T-cell (primary cell): ENCODE data around the gene UBAC2. TPM values are rescaled to one million over a fixed set of nuclear protein-coding genes. Genes with fewer than 3 reads are reported as not detected.

ENCODE experiments used
- ATAC-seq, 4 experiments: fragments of 200-7000 bp in 3 of 4; fragments of 150-1000 bp in 1 of 4; cut with Tn5 transposase; replicated peaks in 1 of 4; 1 replicate in 3 of 4; 2 replicates in 1 of 4; pipeline ENCODE4 v1.10.0; 2021; ENCODE audit warnings: moderate library complexity in 3 of 4, mild to moderate bottlenecking in 2 of 4, moderate number of reproducible peaks in 1 of 4
- CTCF ChIA-PET, 2 donors: fragments of 300-600 bp; sonication (Branson Sonifier 250); formaldehyde crosslinking; loops; one replicate each; lab custom pipeline; 2022; ENCODE audit warnings: antibody characterized with exemption in 2 of 2; lab: Charles Lee
- POLR2A ChIA-PET, 2 donors: fragments of 300-600 bp; sonication (Branson Sonifier 250); formaldehyde crosslinking; loops; one replicate each; lab custom pipeline; 2022; ENCODE audit warnings: antibody characterized with exemption in 2 of 2; lab: Charles Lee
- DNase-seq, 35 experiments: peaks; one replicate each; pipeline versions ENCODE4 v3.0.0 to v3.0.0-alpha.2; 2013 to 2023
- H3K27ac ChIP-seq: one replicate; pipeline ENCODE4 v1.5.1; 2013; ENCODE audit warnings: low read length
- H3K27me3 ChIP-seq, 2 experiments: replicated peaks in 1 of 2; 1 replicate in 1 of 2; 2 replicates in 1 of 2; pipeline versions ENCODE4 v1.6.1 to v1.7.0; 2013; ENCODE audit warnings: low read length in 1 of 2, mixed read lengths in 1 of 2; ENCODE audit not compliant: control insufficient read depth in 2 of 2, insufficient read depth in 2 of 2; ENCODE audit errors: extremely low read depth in 1 of 2
- H3K36me3 ChIP-seq, 2 donors: 1 replicate in 1 of 2; 2 replicates in 1 of 2; pipeline versions ENCODE4 v1.6.1 to v1.7.0; 2013; ENCODE audit warnings: low read length in 1 of 2; ENCODE audit not compliant: control insufficient read depth in 2 of 2, insufficient read depth in 1 of 2; ENCODE audit errors: extremely low read depth in 1 of 2
- H3K4me1 ChIP-seq, 2 experiments: 1 replicate in 1 of 2; 2 replicates in 1 of 2; pipeline versions ENCODE4 v1.6.1 to v1.7.0; 2013; ENCODE audit warnings: low read length in 2 of 2, mixed read lengths in 1 of 2; ENCODE audit not compliant: insufficient read depth in 2 of 2, control insufficient read depth in 1 of 2; ENCODE audit errors: extremely low read depth in 1 of 2
- H3K4me3 ChIP-seq, 2 donors: 1 replicate in 1 of 2; 2 replicates in 1 of 2; pipeline versions ENCODE4 v1.5.1 to v1.7.0; 2013; ENCODE audit warnings: mild to moderate bottlenecking in 2 of 2, low read length in 1 of 2, moderate library complexity in 1 of 2; ENCODE audit not compliant: control insufficient read depth in 1 of 2; ENCODE audit errors: extremely low read depth in 1 of 2
- H3K9me3 ChIP-seq: 2 replicates; pipeline ENCODE4 v1.7.0; 2013
- H3K27ac Mint-ChIP-seq, 2 donors: one replicate each; pipeline ENCODE4 v1.8.0; 2020 to 2021; ENCODE audit warnings: mild to moderate bottlenecking in 2 of 2, mixed read lengths in 2 of 2
- H3K27me3 Mint-ChIP-seq, 2 donors: one replicate each; pipeline ENCODE4 v1.8.0; 2021 to 2022; ENCODE audit warnings: mixed read lengths in 2 of 2
- H3K36me3 Mint-ChIP-seq: one replicate; pipeline ENCODE4 v1.8.0; 2021; ENCODE audit warnings: mixed read lengths
- H3K4me1 Mint-ChIP-seq, 3 donors: one replicate each; pipeline ENCODE4 v1.8.0; 2020 to 2022; ENCODE audit warnings: mixed read lengths in 3 of 3, mild to moderate bottlenecking in 1 of 3
- H3K4me3 Mint-ChIP-seq, 3 donors: one replicate each; pipeline ENCODE4 v1.8.0; 2020 to 2022; ENCODE audit warnings: mild to moderate bottlenecking in 3 of 3, mixed read lengths in 3 of 3, moderate library complexity in 3 of 3
- H3K9me3 Mint-ChIP-seq, 3 donors: one replicate each; pipeline ENCODE4 v1.8.0; 2020 to 2022; ENCODE audit warnings: mixed read lengths in 3 of 3
- WGBS: methylation state at CpG from one replicate; pipeline ENCODE4 v1.1.5; 2013; ENCODE audit warnings: missing lambda C conversion rate; ENCODE audit not compliant: insufficient coverage; 5-methylcytosine and 5-hydroxymethylcytosine counted together
- total RNA-seq, 35 experiments: library from RNA in 6 of 35; stranded (reverse) in 6 of 35; fragments of 120-200 nt in 1 of 35; gene quantifications; one replicate each; pipeline versions ENCODE4 v1.2.1 to v1.2.4 and lab custom pipeline; 2013 to 2026

Gene UBAC2
- total RNA-seq, 5 donors from 2014 or later (not counting 1 experiment from before 2014, with no cell fraction given) = 83.3 to 99.3 (median 84.9) TPM

DNA sequence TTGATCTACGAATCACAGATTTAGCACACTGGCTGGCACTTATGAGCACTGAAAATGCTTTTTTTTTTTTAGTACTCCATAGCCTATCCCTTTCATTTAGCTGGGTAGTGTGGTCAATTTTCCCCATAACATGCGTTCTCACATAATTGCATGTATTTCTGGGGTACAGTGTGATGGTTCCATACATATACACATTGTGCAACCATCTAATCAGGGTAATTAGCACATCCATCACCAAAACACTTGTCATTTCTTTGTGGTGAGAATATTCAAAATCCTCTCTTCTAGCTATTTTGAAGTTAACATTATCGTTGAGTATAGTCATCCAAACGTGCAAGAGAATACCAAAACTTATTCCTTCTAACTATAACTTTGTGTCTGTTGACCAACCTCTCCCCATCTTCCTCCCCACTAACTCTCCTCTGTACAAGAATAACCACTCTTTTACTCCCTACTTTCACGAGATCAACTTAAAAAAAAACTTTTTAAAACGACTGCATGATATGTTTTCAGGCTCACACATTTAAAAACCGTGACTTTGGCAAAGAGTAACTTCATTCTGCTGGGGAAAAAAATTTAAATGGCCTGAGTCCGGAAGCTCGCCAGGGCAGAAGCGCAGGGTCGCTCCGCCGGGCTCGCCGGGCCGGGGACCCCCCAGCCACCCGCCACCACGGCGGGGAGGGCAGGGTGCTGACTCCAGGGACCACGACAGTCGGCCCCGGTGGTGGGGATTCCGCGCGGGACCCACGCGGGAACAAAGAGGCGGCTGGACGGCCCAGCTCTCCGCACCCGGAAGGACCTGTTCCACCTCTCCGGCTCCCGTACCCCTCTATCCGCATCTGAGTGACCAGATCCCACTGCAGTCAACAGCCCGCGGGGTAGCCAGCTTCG lies 868 bp upstream of the UBAC2 start:
- ATAC-seq (no peak), DNase-seq (no peak)
- POLR2A ChIA-PET = interaction anchor here (0.6 to 5.3 kb wide), 13 partner anchors 17 to 687 kb away, joined by 3 to 41 read pairs (median 3); partner anchors contain the start of genes GPR18 (in 2 of the 2) and GPR183 (in 1 of the 2)
- CTCF ChIA-PET = interaction anchor here (0.6 to 7.2 kb wide), 18 partner anchors 8 to 1907 kb away, joined by 3 to 128 read pairs (median 4); partner anchors contain the start of gene GPR18 (in 1 of the 2)
- peaks cover 3% of the 10 kb centered on the region for H3K36me3 Mint-ChIP-seq
- no peaks in the 10 kb centered on the region for H3K27me3 Mint-ChIP-seq
- Histone ChIP-seq H3K4me1 (peaks cover 28 to 42% of the 10 kb centered on the region in 2 experiments), H3K9me3 (no peaks in the 10 kb centered on the region), H3K36me3 (peaks cover 0 to 3% of the 10 kb centered on the region in 2 donors), H3K27ac (peak overlapping the region; percentile 99), H3K27me3 (no peaks in the 10 kb centered on the region), H3K4me3 (peak overlapping the region; percentile 93 to 97)
- peak overlapping the region; percentile 85 to 99 (median 99) for H3K4me3 Mint-ChIP-seq
- peaks cover 54 to 60% (median 59%) of the 10 kb centered on the region in 3 donors for H3K4me1 Mint-ChIP-seq
- under 1% methylated on average over 31 of the region's 37 CpGs for WGBS
- H3K9me3 Mint-ChIP-seq = no peaks in the 10 kb centered on the region
- H3K27ac Mint-ChIP-seq = peak overlapping the region; percentile 94 to 98

DNA sequence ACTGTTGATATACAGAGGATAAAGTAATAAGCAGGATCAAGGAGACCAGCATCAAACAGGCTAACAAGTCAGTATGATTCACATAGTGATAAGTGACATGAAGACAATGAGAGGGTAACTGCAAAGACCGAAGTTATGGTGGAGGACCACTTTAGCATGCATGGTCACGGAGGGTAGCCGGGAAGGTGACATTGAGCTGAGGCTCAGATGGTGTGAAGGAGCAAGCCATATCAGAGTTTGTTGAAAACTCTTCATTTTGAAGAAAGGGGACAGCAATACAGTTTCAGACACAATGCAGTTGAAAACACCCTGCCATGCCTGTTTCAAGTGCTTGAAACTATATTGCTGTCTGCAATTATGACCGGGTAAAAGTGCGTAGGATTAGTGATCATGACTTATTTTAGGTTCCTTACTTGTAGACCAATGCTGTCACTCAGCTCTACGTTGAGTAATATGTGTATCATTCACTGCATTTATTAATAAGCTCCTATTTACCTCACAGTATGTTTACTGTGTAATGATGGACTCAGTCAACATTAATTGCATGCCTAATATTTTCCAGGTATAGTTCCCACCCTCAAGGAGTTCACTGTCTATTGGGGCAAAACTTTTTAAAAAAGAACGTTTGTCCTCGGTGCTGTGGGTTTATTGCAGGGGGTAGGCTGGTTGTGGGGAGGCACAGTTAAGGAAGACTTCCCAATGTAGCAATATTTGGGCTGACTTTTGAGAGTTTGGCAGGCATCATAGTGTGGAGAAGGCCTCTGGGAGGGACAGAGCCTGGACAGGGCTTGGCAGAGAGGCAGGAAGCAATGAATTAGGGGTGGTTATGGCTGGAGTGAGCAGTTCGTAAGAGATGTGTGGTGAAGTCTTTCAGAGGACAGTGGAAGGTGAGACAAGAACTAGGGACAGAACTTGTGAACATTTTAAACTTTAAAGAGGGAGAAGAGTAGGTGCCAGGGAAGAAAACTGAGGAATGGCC lies 3.2 kb downstream of the UBAC2 start:
- H3K9me3 ChIP-seq = no peaks in the 10 kb centered on the region
- peaks cover 45 to 64% of the 10 kb centered on the region in 2 experiments for H3K4me1 ChIP-seq
- no peaks in the 10 kb centered on the region for H3K27me3 Mint-ChIP-seq
- H3K4me1 Mint-ChIP-seq = peaks cover 78 to 84% (median 80%) of the 10 kb centered on the region in 3 donors
- ChIA-PET CTCF (interaction anchor here (0.5 to 5.5 kb wide), 16 partner anchors 13 to 184 kb away, joined by 3 to 29 read pairs (median 4); partner anchors contain the start of gene GPR18 (in 2 of the 2)), POLR2A (interaction anchor here (0.8 to 5.3 kb wide), 6 partner anchors 11 to 111 kb away, joined by 3 to 41 read pairs (median 6); partner anchors contain the start of gene GPR18 (in 1 of the 2))
- H3K9me3 Mint-ChIP-seq = no peaks in the 10 kb centered on the region
- no peaks in the 10 kb centered on the region for H3K27me3 ChIP-seq
- WGBS = 24% methylated on average over 6 of the region's 9 CpGs
- no peak for ATAC-seq
- H3K4me3 ChIP-seq = peak overlapping the region; percentile 38 to 67
- peak overlapping the region; percentile 91 to 95 for H3K27ac Mint-ChIP-seq
- peak overlapping the region; percentile 64 for H3K27ac ChIP-seq
- peak overlapping the region; percentile 75 to 85 (median 78) for H3K4me3 Mint-ChIP-seq
- peaks cover 0 to 24% of the 10 kb centered on the region in 2 donors for H3K36me3 ChIP-seq
- peaks cover 29% of the 10 kb centered on the region for H3K36me3 Mint-ChIP-seq
- DNase-seq = no peak

DNA sequence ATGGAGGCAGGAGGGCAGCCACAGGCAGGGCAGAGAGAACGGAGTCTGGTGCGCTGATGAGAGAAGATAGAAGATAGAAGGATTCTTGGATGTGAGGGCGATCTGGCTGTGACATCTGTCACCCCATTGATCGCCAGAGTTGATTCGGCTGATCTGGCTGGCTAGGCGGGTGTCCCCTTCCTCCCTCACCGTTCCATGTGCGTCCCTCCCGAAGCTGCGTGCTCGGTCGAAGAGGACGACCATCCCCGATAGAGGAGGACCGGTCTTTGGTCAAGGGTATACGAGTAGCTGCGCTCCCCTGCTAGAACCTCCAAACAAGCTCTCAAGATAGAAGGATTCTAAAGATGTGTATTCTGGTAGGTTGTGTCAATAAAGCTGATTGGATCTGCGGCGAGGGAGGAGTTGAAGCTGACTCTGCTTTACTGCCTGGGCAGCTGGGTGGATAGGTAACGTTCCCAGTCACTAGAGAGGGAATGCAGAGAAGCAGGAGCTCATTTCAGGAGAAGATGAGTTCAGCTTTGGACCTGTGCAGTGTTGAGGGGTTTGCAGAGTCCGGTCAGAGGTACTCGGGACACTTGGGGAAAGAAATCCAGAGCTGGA lies 5.1 kb downstream of the UBAC2 start:
- CTCF ChIA-PET = interaction anchor here (0.5 to 2.5 kb wide), 6 partner anchors 9 to 1395 kb away, joined by 3 to 26 read pairs (median 5); partner anchors contain the start of gene GPR18 (in 1 of the 2)
- no peak overlapping the region for H3K4me3 ChIP-seq
- ATAC-seq = no peak

DNA sequence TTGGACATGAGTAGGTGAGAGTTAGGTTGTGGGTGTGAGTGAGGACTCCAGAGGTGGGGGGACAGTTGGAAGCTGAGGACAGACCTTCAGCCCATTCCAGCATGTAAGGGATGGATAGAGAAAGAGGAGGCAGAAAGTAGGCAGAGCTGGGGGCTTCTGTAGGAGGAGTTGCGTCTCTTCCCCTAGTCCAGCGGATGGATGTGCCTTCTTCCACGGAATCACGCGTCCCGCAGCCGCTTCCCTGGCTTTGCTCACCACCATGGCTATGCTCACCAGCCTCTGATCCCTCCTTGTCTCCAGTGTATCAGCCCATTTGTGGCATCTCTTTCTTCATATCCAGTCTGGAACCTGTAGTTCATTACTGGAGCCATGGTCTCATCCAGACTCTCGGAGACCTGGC lies 5.6 kb downstream of the UBAC2 start:
- Histone ChIP-seq H3K27me3 (no peaks in the 10 kb centered on the region), H3K9me3 (no peaks in the 10 kb centered on the region), H3K4me3 (no peak overlapping the region), H3K4me1 (peaks cover 54 to 67% of the 10 kb centered on the region in 2 experiments), H3K27ac (no peak overlapping the region), H3K36me3 (peaks cover 0 to 34% of the 10 kb centered on the region in 2 donors)
- peak overlapping the region in 2 of 3 donors; percentile 55 to 85 for H3K4me3 Mint-ChIP-seq
- H3K36me3 Mint-ChIP-seq = peaks cover 36% of the 10 kb centered on the region
- DNase-seq (no peak), ATAC-seq (no peak)
- WGBS = 94% methylated on average over 8 of the region's 8 CpGs
- H3K27ac Mint-ChIP-seq = peak overlapping the region; percentile 91 to 95
- ChIA-PET POLR2A (interaction anchor here (0.7 to 1.1 kb wide), 3 partner anchors 9 to 26 kb away, joined by 3 read pairs; no protein-coding TSS in a partner anchor), CTCF (interaction anchor here (0.6 to 1.7 kb wide), 4 partner anchors 9 to 64 kb away, joined by 3 to 6 read pairs (median 3); partner anchors contain the start of gene GPR18 (in 1 of the 2))
- H3K27me3 Mint-ChIP-seq = no peaks in the 10 kb centered on the region
- H3K4me1 Mint-ChIP-seq = peaks cover 90 to 97% (median 91%) of the 10 kb centered on the region in 3 donors
- no peaks in the 10 kb centered on the region for H3K9me3 Mint-ChIP-seq

More for the DNA sequence above, 5.1 kb downstream of the UBAC2 start:
- Mint-ChIP-seq H3K27me3 (no peaks in the 10 kb centered on the region), H3K4me3 (peak overlapping the region; percentile 55 to 85 (median 75)), H3K4me1 (peaks cover 85 to 94% (median 86%) of the 10 kb centered on the region in 3 donors), H3K9me3 (no peaks in the 10 kb centered on the region), H3K36me3 (peaks cover 32% of the 10 kb centered on the region), H3K27ac (peak overlapping the region; percentile 91 to 95)
- Histone ChIP-seq H3K9me3 (no peaks in the 10 kb centered on the region), H3K4me1 (peaks cover 51 to 67% of the 10 kb centered on the region in 2 experiments), H3K27me3 (no peaks in the 10 kb centered on the region), H3K36me3 (peaks cover 0 to 29% of the 10 kb centered on the region in 2 donors), H3K27ac (peak overlapping the region; percentile 64)
- POLR2A ChIA-PET = interaction anchor here in 1 of 2 donors (1.1 kb wide), 1 partner anchor 9 kb away, joined by 3 read pairs; no protein-coding TSS in a partner anchor
- 92% methylated on average over 10 of the region's 22 CpGs for WGBS
- DNase-seq = peak in 1 of 35 experiments; percentile 1

DNA sequence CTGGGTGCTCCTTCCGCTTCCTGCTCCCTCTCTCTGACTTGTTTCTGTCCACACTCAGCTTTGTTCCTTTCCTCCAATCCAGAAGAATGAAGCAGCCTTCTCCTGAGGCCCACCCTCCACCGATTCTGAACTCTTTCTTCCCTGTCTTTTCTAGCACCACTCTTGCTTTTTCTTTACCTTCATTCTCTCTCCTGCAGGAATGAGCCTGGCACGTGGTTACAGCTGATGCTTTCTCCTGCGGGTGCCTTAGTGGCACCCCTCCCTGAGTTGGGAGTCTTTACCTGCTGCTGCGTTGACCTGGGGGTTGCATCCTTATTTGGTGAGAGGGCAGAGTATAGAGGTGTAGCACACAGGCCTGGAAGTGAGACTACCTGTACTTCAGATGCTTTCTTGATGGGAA lies 6.2 kb downstream of the UBAC2 start:
- Mint-ChIP-seq H3K36me3 (peaks cover 40% of the 10 kb centered on the region), H3K9me3 (no peaks in the 10 kb centered on the region), H3K4me3 (peak overlapping the region in 1 of 3 donors; percentile 85), H3K27ac (peak overlapping the region; percentile 63 to 83), H3K27me3 (no peaks in the 10 kb centered on the region), H3K4me1 (peaks cover 93 to 97% (median 95%) of the 10 kb centered on the region in 3 donors)
- WGBS = 91% methylated on average over 3 of the region's 5 CpGs
- ATAC-seq (no peak), DNase-seq (no peak)
- no peak overlapping the region for H3K27ac ChIP-seq
- no peaks in the 10 kb centered on the region for H3K9me3 ChIP-seq
- no peaks in the 10 kb centered on the region for H3K27me3 ChIP-seq
- H3K4me1 ChIP-seq = peaks cover 55 to 71% of the 10 kb centered on the region in 2 experiments
- ChIA-PET POLR2A (interaction anchor here (0.7 to 0.9 kb wide), 4 partner anchors 8 to 203 kb away, joined by 3 to 4 read pairs (median 3); no protein-coding TSS in a partner anchor), CTCF (interaction anchor here (0.7 to 1.3 kb wide), 4 partner anchors 51 to 81 kb away, joined by 3 read pairs; partner anchors contain the start of gene GPR18 (in 1 of the 2))
- H3K36me3 ChIP-seq = peaks cover 0 to 34% of the 10 kb centered on the region in 2 donors
- H3K4me3 ChIP-seq = no peak overlapping the region
